Neuronal stem cell (in vitro differentiated cells): ENCODE results near the gene EPGN.

Source experiments
- DNase-seq: peaks from one replicate; pipeline ENCODE4 v3.0.0-alpha.2; 2013; ENCODE audit warnings: low spot score
- H2AFZ ChIP-seq: one replicate; pipeline ENCODE4 v1.6.1; 2013; ENCODE audit warnings: mild to moderate bottlenecking, low read length, inconsistent platforms
- H2AK5ac ChIP-seq: 2 replicates; pipeline ENCODE4 v1.6.1; 2013; ENCODE audit warnings: low read depth, mild to moderate bottlenecking, inconsistent platforms, low read length, moderate library complexity, mixed read lengths
- H2BK120ac ChIP-seq: 2 replicates; pipeline ENCODE4 v1.6.1; 2013; ENCODE audit warnings: low read depth, mild to moderate bottlenecking, inconsistent platforms, low read length, moderate library complexity, mixed read lengths
- H2BK12ac ChIP-seq: one replicate; pipeline ENCODE4 v1.6.1; 2013; ENCODE audit warnings: low read length, inconsistent platforms
- H2BK15ac ChIP-seq: 2 replicates; pipeline ENCODE4 v1.6.1; 2013; ENCODE audit warnings: mild to moderate bottlenecking, low read length, inconsistent platforms, mixed read lengths
- H2BK5ac ChIP-seq: one replicate; pipeline ENCODE4 v1.6.1; 2013; ENCODE audit warnings: inconsistent platforms, mild to moderate bottlenecking, low read length, moderate library complexity
- H3K14ac ChIP-seq: one replicate; pipeline ENCODE4 v1.6.1; 2013; ENCODE audit warnings: low read length, inconsistent platforms
- H3K18ac ChIP-seq: 2 replicates; pipeline ENCODE4 v1.6.1; 2013; ENCODE audit warnings: low read length, inconsistent platforms
- H3K23ac ChIP-seq: 2 replicates; pipeline ENCODE4 v1.6.1; 2013; ENCODE audit warnings: low read depth, mild to moderate bottlenecking, mixed read lengths, low read length, inconsistent platforms; ENCODE audit not compliant: poor library complexity
- H3K27ac ChIP-seq: replicated peaks from 3 replicates; pipeline ENCODE4 v1.5.1; 2013; ENCODE audit warnings: low read length, inconsistent platforms
- H3K27me3 ChIP-seq, 3 experiments: 2 replicates each; pipeline ENCODE4 v1.6.1; 2013; ENCODE audit warnings: low read length in 3 of 3, mild to moderate bottlenecking in 2 of 3, inconsistent platforms in 1 of 3, low read depth in 1 of 3, mixed read lengths in 1 of 3, moderate library complexity in 1 of 3; ENCODE audit not compliant: control insufficient read depth in 3 of 3, insufficient read depth in 3 of 3
- H3K36me3 ChIP-seq, 2 donors: replicated peaks in 1 of 2; 2 replicates each; pipeline ENCODE4 v1.6.1; 2013; ENCODE audit warnings: low read length in 2 of 2; ENCODE audit not compliant: control insufficient read depth in 2 of 2, insufficient read depth in 2 of 2
- H3K4ac ChIP-seq: 2 replicates; pipeline ENCODE4 v1.6.1; 2013; ENCODE audit warnings: inconsistent platforms, mild to moderate bottlenecking, low read length, moderate library complexity
- H3K4me1 ChIP-seq, 2 donors: 1 replicate in 1 of 2; 2 replicates in 1 of 2; pipeline ENCODE4 v1.6.1; 2013; ENCODE audit warnings: low read length in 2 of 2, low read depth in 1 of 2; ENCODE audit not compliant: control insufficient read depth in 2 of 2, insufficient read depth in 1 of 2
- H3K4me2 ChIP-seq: one replicate; pipeline ENCODE4 v1.6.1; 2013; ENCODE audit warnings: mild to moderate bottlenecking, low read length, inconsistent platforms; ENCODE audit not compliant: insufficient read depth, poor library complexity, severe bottlenecking
- H3K4me3 ChIP-seq, 2 donors: 2 replicates each; pipeline ENCODE4 v1.5.1; 2013; ENCODE audit warnings: low read length in 2 of 2, mild to moderate bottlenecking in 2 of 2, inconsistent platforms in 1 of 2, moderate library complexity in 1 of 2
- H3K79me1 ChIP-seq: one replicate; pipeline ENCODE4 v1.6.1; 2013; ENCODE audit warnings: low read depth, mild to moderate bottlenecking, inconsistent platforms, low read length, moderate library complexity
- H3K9ac ChIP-seq: one replicate; pipeline ENCODE4 v1.6.1; 2013; ENCODE audit warnings: mild to moderate bottlenecking, low read depth, low read length, inconsistent platforms; ENCODE audit not compliant: poor library complexity
- H3K9me3 ChIP-seq, 2 donors: replicated peaks in 1 of 2; 2 replicates each; pipeline versions ENCODE3 to v1.6.1; 2013; ENCODE audit warnings: low read length in 2 of 2, mild to moderate bottlenecking in 2 of 2, inconsistent platforms in 1 of 2, low read depth in 1 of 2, mixed read lengths in 1 of 2, moderate library complexity in 1 of 2; ENCODE audit not compliant: control insufficient read depth in 2 of 2, insufficient read depth in 1 of 2
- H4K8ac ChIP-seq: one replicate; pipeline ENCODE4 v1.6.1; 2013; ENCODE audit warnings: low read depth, mild to moderate bottlenecking, inconsistent platforms, low read length, moderate library complexity
- H4K91ac ChIP-seq: one replicate; pipeline ENCODE4 v1.6.1; 2013; ENCODE audit warnings: low read length, low read depth, mild to moderate bottlenecking, inconsistent platforms; ENCODE audit not compliant: poor library complexity
- WGBS, 2 donors: extraction: QIAGEN DNeasy Blood & Tissue Kit; methylation state at CpG; one replicate each; pipeline ENCODE4 v1.1.7; 2013; ENCODE audit warnings: missing lambda C conversion rate in 2 of 2, mixed read lengths in 1 of 2; ENCODE audit not compliant: insufficient read length in 2 of 2, insufficient replicate concordance in 1 of 2; ENCODE audit errors: extremely low coverage in 2 of 2; 5-methylcytosine and 5-hydroxymethylcytosine counted together

The EPGN gene

GRCh38 chr4:74284053-74284452 lies 24.2 kb upstream of the EPGN start:
- no peaks in the 10 kb centered on the region for H3K27me3 ChIP-seq
- H2BK120ac ChIP-seq = no peak overlapping the region
- H2AK5ac ChIP-seq = no peak overlapping the region
- no peak overlapping the region for H2BK5ac ChIP-seq
- no peak overlapping the region for H3K18ac ChIP-seq
- H4K91ac ChIP-seq = no peak overlapping the region
- H3K27ac ChIP-seq = no peak overlapping the region
- peaks cover 0 to 3% of the 10 kb centered on the region in 2 donors for H3K36me3 ChIP-seq
- H4K8ac ChIP-seq = no peak overlapping the region
- H3K23ac ChIP-seq = no peak overlapping the region
- no peak for DNase-seq
- H3K4me1 ChIP-seq = no peaks in the 10 kb centered on the region
- no peaks in the 10 kb centered on the region for H3K79me1 ChIP-seq
- no peak overlapping the region for H2AFZ ChIP-seq
- H3K14ac ChIP-seq = no peak overlapping the region
- H3K4me2 ChIP-seq = no peak overlapping the region
- WGBS, 2 donors = no CpG with 5 or more reads among the region's 3 CpGs
- H3K4me3 ChIP-seq = no peak overlapping the region
- no peak overlapping the region for H3K4ac ChIP-seq
- no peak overlapping the region for H3K9ac ChIP-seq
- H2BK12ac ChIP-seq = no peak overlapping the region
- no peak overlapping the region for H2BK15ac ChIP-seq
- no peaks in the 10 kb centered on the region for H3K9me3 ChIP-seq

GRCh38 chr4:74287164-74287563 lies 21.1 kb upstream of the EPGN start:
- no CpG with 5 or more reads among the region's 1 CpG for WGBS, 2 donors
- no peak overlapping the region for H2BK12ac ChIP-seq

GRCh38 chr4:74287791-74288190 lies 20.5 kb upstream of the EPGN start:
- no peak overlapping the region for H3K23ac ChIP-seq
- no peak overlapping the region for H4K8ac ChIP-seq
- H2AK5ac ChIP-seq = no peak overlapping the region
- no peak overlapping the region for H2AFZ ChIP-seq
- DNase-seq = no peak
- H2BK15ac ChIP-seq = no peak overlapping the region
- H3K79me1 ChIP-seq = no peaks in the 10 kb centered on the region
- H3K9me3 ChIP-seq = no peaks in the 10 kb centered on the region
- no peak overlapping the region for H2BK5ac ChIP-seq
- no peak overlapping the region for H3K4ac ChIP-seq
- no peak overlapping the region for H3K27ac ChIP-seq
- no peak overlapping the region for H2BK120ac ChIP-seq
- peaks cover 0 to 3% of the 10 kb centered on the region in 2 donors for H3K36me3 ChIP-seq
- H3K27me3 ChIP-seq = no peaks in the 10 kb centered on the region
- no peak overlapping the region for H3K4me2 ChIP-seq
- no peak overlapping the region for H3K4me3 ChIP-seq
- no peaks in the 10 kb centered on the region for H3K4me1 ChIP-seq
- H4K91ac ChIP-seq = no peak overlapping the region
- H3K9ac ChIP-seq = no peak overlapping the region
- no peak overlapping the region for H2BK12ac ChIP-seq
- no peak overlapping the region for H3K14ac ChIP-seq
- H3K18ac ChIP-seq = no peak overlapping the region

More at GRCh38 chr4:74287164-74287563, 21.1 kb upstream of the EPGN start:
- Histone ChIP-seq H3K18ac (no peak overlapping the region), H2BK5ac (no peak overlapping the region), H3K9me3 (no peaks in the 10 kb centered on the region), H3K27me3 (no peaks in the 10 kb centered on the region), H3K9ac (no peak overlapping the region), H3K4ac (no peak overlapping the region), H3K4me3 (no peak overlapping the region), H4K8ac (no peak overlapping the region), H3K79me1 (no peaks in the 10 kb centered on the region), H3K36me3 (peaks cover 0 to 3% of the 10 kb centered on the region in 2 donors), H2BK120ac (no peak overlapping the region), H3K27ac (no peak overlapping the region), H2AK5ac (no peak overlapping the region), H3K23ac (no peak overlapping the region), H3K14ac (no peak overlapping the region), H3K4me1 (no peaks in the 10 kb centered on the region), H3K4me2 (no peak overlapping the region), H2BK15ac (no peak overlapping the region), H2AFZ (no peak overlapping the region), H4K91ac (no peak overlapping the region)
- no peak for DNase-seq

GRCh38 chr4:74291471-74291870 lies 16.8 kb upstream of the EPGN start:
- H2BK120ac ChIP-seq = no peak overlapping the region
- no peak overlapping the region for H3K14ac ChIP-seq
- no peak overlapping the region for H2BK15ac ChIP-seq
- H2AFZ ChIP-seq = no peak overlapping the region
- peaks cover 0 to 3% of the 10 kb centered on the region in 2 donors for H3K4me1 ChIP-seq
- no peak overlapping the region for H3K23ac ChIP-seq
- no peaks in the 10 kb centered on the region for H3K36me3 ChIP-seq
- no peaks in the 10 kb centered on the region for H3K9me3 ChIP-seq
- no peak for DNase-seq
- no peak overlapping the region for H2BK5ac ChIP-seq
- no peak overlapping the region for H3K9ac ChIP-seq
- H3K18ac ChIP-seq = no peak overlapping the region
- no peak overlapping the region for H4K91ac ChIP-seq
- no peak overlapping the region for H4K8ac ChIP-seq
- no peak overlapping the region for H3K4ac ChIP-seq
- no peak overlapping the region for H3K27ac ChIP-seq
- no CpG with 5 or more reads among the region's 1 CpG for WGBS, 2 donors
- H2AK5ac ChIP-seq = no peak overlapping the region
- H3K4me3 ChIP-seq = no peak overlapping the region
- H3K79me1 ChIP-seq = no peaks in the 10 kb centered on the region
- H3K4me2 ChIP-seq = no peak overlapping the region
- H3K27me3 ChIP-seq = no peaks in the 10 kb centered on the region
- H2BK12ac ChIP-seq = no peak overlapping the region
